K562 (cell line): ENCODE measurements around the gene GRB2. TPM values are rescaled to one million over a fixed set of nuclear protein-coding genes. Genes with fewer than 3 reads are reported as not detected.

ENCODE experiments used
- BDP1 ChIP-seq: IDR thresholded peaks from 3 replicates; pipeline ENCODE4 v1.6.1; 2011; ENCODE audit not compliant: insufficient read length, insufficient read depth
- BRCA1 ChIP-seq, 2 experiments: fragments of 450-650 bp in 1 of 2; sonication (generic) in 1 of 2; formaldehyde crosslinking in 1 of 2; IDR thresholded peaks; 2 replicates each; pipeline versions ENCODE4 v1.5.0 to v1.6.1; 2017 to 2020; ENCODE audit warnings: mild to moderate bottlenecking in 1 of 2, missing genetic modification reagents in 1 of 2
- ELF4 ChIP-seq: fragments of 450-650 bp; formaldehyde crosslinking; IDR thresholded peaks from 2 replicates; pipeline ENCODE4 v1.4.0; 2022; ENCODE audit warnings: missing genetic modification characterization
- HNRNPK ChIP-seq: fragments of 200-400 bp; formaldehyde crosslinking; IDR thresholded peaks from one replicate; pipeline ENCODE4 v1.6.1; 2018; ENCODE audit warnings: mild to moderate bottlenecking, low read depth, low read length; ENCODE audit not compliant: poor library complexity, severe bottlenecking
- ILK ChIP-seq: fragments of 450-650 bp; IDR thresholded peaks from 2 replicates; pipeline ENCODE4 v1.6.1; 2016; ENCODE audit warnings: missing genetic modification characterization, low read depth, mild to moderate bottlenecking, missing compliant biosample characterization, moderate library complexity, borderline replicate concordance
- KDM5B ChIP-seq: fragments of 200-600 bp; sonication (generic); IDR thresholded peaks from 2 replicates; pipeline ENCODE4 v1.6.1; 2012; ENCODE audit warnings: low read depth, mild to moderate bottlenecking, moderate library complexity, low read length, control low read depth, inconsistent platforms; ENCODE audit not compliant: insufficient replicate concordance
- MAFK ChIP-seq: IDR thresholded peaks from 2 replicates; pipeline ENCODE4 v1.6.1; 2011; ENCODE audit warnings: low read length, improper control_type of control experiment
- MAZ ChIP-seq, 2 experiments: fragments of 450-650 bp in 1 of 2; sonication (generic) in 1 of 2; formaldehyde crosslinking; IDR thresholded peaks in 1 of 2; conservative IDR thresholded peaks in 1 of 2; 2 replicates each; pipeline versions ENCODE4 v1.4.0 to v1.5.0; 2020; ENCODE audit warnings: mild to moderate bottlenecking in 1 of 2, missing genetic modification reagents in 1 of 2
- NR0B1 ChIP-seq: fragments of 450-650 bp; IDR thresholded peaks from one replicate; pipeline ENCODE4 v1.6.1; 2018; ENCODE audit warnings: mild to moderate bottlenecking, moderate library complexity; ENCODE audit not compliant: partially characterized antibody
- PHTF2 ChIP-seq: fragments of 250-450 bp; sonication (Bioruptor Pico); IDR thresholded peaks from 2 replicates; pipeline ENCODE4 v1.5.0; 2021; ENCODE audit warnings: mild to moderate bottlenecking
- SPI1 ChIP-seq: IDR thresholded peaks from 2 replicates; pipeline ENCODE4 v1.6.1; 2011; ENCODE audit warnings: low read depth, low read length, control low read depth, borderline replicate concordance
- TCF7L2 ChIP-seq: fragments of 150-350 bp; IDR thresholded peaks from 2 replicates; pipeline ENCODE4 v1.6.1; 2016; ENCODE audit warnings: low read depth, mild to moderate bottlenecking, low read length, moderate library complexity
- ZBTB11 ChIP-seq, 3 experiments: fragments of 200-800 bp in 1 of 3; fragments of 250-450 bp in 1 of 3; fragments of 450-650 bp in 1 of 3; sonication (Bioruptor Pico) in 1 of 3; sonication (Bioruptor generic) in 1 of 3; formaldehyde crosslinking in 1 of 3; IDR thresholded peaks; 2 replicates each; pipeline versions ENCODE4 v1.6.1 to v1.8.0; 2016 to 2022; ENCODE audit warnings: mild to moderate bottlenecking in 2 of 3, missing genetic modification characterization in 2 of 3, missing compliant biosample characterization in 1 of 3, moderate library complexity in 1 of 3
- polyA plus RNA-seq, 8 experiments: library from polyadenylated mRNA; depleted of rRNA in 4 of 8; stranded (reverse) in 5 of 8; unstranded in 3 of 8; fragments of >200 nt; fragmentation: Nextera tagmentation in 2 of 8; fragmentation: Illumina TruSeq in 1 of 8; extraction: Ambion mirVana in 2 of 8; extraction: Trizol in 1 of 8; gene quantifications; 2 replicates each; pipeline versions ENCODE4 v1.2.1 to v1.2.3, GENCODE V29; 2011 to 2014; ENCODE audit warnings: inconsistent platforms in 1 of 8, missing spikeins in 1 of 8
- total RNA-seq, 7 experiments: library from RNA; depleted of rRNA in 6 of 7; stranded (reverse); fragments of >200 nt in 6 of 7; fragmentation: Illumina TruSeq in 2 of 7; extraction: Trizol in 2 of 7; gene quantifications; 2 replicates each; pipeline versions ENCODE4 v1.2.1 to v1.2.3, GENCODE V29; 2011 to 2021; ENCODE audit warnings: low replicate concordance in 1 of 7
- TF ChIP-seq, protein P1 (sequence below): sonication (generic); formaldehyde crosslinking; IDR thresholded peaks from 2 replicates; pipeline ENCODE4 v1.8.0; 2023; ENCODE audit warnings: mild to moderate bottlenecking, missing genetic modification reagents
- TF ChIP-seq, protein P2 (sequence below): fragments of 250-450 bp; sonication (Bioruptor Pico); IDR thresholded peaks from 2 replicates; pipeline ENCODE4 v1.8.0; 2021; ENCODE audit warnings: moderate library complexity, mild to moderate bottlenecking, inconsistent platforms

GRB2 gene
- total and polyA plus RNA-seq, 9 of the 15 experiments (the other 6 are each of a cell fraction or from before 2014, with no cell fraction given) = 57.2 to 136 (median 84.8) TPM

DNA sequence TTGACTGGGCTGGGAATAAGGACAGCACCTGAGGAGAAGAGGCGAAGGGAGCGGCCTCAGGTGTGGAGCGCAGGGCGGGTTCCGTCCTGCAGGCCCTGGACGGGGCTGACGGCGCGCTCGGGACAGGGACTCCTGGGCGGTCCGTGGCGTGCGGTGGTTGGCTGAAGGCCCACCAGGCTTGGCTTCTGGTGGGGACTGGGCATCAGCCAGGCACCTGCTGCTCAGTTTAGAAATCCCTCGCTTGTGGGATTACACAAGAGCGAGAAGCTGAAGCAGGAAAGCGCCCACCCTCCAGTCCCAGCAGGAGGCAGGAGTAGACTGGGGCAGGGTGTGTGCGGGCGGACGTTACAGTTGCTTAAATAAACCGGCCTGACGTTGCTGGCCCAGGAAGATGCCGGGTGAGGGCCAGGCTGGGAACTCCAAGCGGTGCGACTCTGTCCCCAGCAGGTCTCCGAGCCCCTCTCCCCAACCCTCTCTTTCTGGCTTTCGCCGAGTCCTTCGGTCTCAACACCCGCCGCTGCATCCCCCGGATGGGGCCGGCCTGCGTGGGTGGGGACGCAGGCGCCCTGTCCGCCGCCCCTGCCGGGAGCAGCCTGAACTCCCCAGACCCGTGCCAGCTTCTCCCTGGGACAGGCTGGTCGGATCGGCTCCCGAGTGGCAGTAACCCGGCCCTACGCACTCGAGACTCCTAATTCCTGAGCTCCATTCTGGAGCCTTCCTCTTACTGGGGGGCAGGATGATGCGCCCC lies 135.1 kb downstream of the GRB2 start (continued):
- TF ChIP-seq NR0B1 = no peak
- TF ChIP-seq TCF7L2 = no peak
- TF ChIP-seq ZBTB11 (CRISPR knock-in tag; IDR thresholded peaks at IDR 0.05) = no peak
- TF ChIP-seq ELF4 (CRISPR knock-in tag) = no peak
- TF ChIP-seq BDP1 = no peak
- no peak for TF ChIP-seq PHTF2 (CRISPR knock-in tag)
- TF ChIP-seq KDM5B = no peak
- no peak for TF ChIP-seq SPI1
- TF ChIP-seq, protein P1, sequence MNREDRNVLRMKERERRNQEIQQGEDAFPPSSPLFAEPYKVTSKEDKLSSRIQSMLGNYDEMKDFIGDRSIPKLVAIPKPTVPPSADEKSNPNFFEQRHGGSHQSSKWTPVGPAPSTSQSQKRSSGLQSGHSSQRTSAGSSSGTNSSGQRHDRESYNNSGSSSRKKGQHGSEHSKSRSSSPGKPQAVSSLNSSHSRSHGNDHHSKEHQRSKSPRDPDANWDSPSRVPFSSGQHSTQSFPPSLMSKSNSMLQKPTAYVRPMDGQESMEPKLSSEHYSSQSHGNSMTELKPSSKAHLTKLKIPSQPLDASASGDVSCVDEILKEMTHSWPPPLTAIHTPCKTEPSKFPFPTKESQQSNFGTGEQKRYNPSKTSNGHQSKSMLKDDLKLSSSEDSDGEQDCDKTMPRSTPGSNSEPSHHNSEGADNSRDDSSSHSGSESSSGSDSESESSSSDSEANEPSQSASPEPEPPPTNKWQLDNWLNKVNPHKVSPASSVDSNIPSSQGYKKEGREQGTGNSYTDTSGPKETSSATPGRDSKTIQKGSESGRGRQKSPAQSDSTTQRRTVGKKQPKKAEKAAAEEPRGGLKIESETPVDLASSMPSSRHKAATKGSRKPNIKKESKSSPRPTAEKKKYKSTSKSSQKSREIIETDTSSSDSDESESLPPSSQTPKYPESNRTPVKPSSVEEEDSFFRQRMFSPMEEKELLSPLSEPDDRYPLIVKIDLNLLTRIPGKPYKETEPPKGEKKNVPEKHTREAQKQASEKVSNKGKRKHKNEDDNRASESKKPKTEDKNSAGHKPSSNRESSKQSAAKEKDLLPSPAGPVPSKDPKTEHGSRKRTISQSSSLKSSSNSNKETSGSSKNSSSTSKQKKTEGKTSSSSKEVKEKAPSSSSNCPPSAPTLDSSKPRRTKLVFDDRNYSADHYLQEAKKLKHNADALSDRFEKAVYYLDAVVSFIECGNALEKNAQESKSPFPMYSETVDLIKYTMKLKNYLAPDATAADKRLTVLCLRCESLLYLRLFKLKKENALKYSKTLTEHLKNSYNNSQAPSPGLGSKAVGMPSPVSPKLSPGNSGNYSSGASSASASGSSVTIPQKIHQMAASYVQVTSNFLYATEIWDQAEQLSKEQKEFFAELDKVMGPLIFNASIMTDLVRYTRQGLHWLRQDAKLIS (CRISPR knock-in tag) = 0 out of 2 replicates have a peak, but pooled peaks have one; percentile 23
- TF ChIP-seq MAFK = no peak
- TF ChIP-seq, protein P2, sequence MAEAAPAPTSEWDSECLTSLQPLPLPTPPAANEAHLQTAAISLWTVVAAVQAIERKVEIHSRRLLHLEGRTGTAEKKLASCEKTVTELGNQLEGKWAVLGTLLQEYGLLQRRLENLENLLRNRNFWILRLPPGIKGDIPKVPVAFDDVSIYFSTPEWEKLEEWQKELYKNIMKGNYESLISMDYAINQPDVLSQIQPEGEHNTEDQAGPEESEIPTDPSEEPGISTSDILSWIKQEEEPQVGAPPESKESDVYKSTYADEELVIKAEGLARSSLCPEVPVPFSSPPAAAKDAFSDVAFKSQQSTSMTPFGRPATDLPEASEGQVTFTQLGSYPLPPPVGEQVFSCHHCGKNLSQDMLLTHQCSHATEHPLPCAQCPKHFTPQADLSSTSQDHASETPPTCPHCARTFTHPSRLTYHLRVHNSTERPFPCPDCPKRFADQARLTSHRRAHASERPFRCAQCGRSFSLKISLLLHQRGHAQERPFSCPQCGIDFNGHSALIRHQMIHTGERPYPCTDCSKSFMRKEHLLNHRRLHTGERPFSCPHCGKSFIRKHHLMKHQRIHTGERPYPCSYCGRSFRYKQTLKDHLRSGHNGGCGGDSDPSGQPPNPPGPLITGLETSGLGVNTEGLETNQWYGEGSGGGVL (CRISPR knock-in tag) = no peak
- TF ChIP-seq BRCA1 (IDR thresholded peaks at IDR 0.05) = no peak
- TF ChIP-seq BRCA1 (CRISPR knock-in tag; IDR thresholded peaks at IDR 0.05) = no peak
- no peak for TF ChIP-seq ILK
- TF ChIP-seq MAZ (CRISPR knock-in tag; conservative IDR thresholded peaks at IDR 0.05 in 1 of 2, IDR thresholded peaks at IDR 0.05 in 1 of 2) = peak in 1 of 2 experiments; percentile 32; a peak in 2 of 4 replicates
- no peak for TF ChIP-seq HNRNPK
